ENCODE results near the gene CHML. TPM values are rescaled to one million over a fixed set of nuclear protein-coding genes. Genes with fewer than 3 reads are reported as not detected.

The CHML gene
- total and polyA plus RNA-seq, 2 of the 8 experiments (the other 6 are each of a cell fraction or from before 2014, with no cell fraction given), result 11.5 to 82.4 TPM

- TF ChIP-seq SP2 (IDR thresholded peaks at IDR 0.05; ENCODE audit: low read length), result no peak
- no peak for TF ChIP-seq RXRA (IDR thresholded peaks at IDR 0.05; ENCODE audit: insufficient read depth, low read depth, low read length)
- no peak for TF ChIP-seq CBX5 (IDR thresholded peaks at IDR 0.05; ENCODE audit: low read depth, low read length)
- no peak for TF ChIP-seq SP1 (IDR thresholded peaks at IDR 0.05; ENCODE audit: low read depth, low read length)
- no peak for TF ChIP-seq MAX (IDR thresholded peaks at IDR 0.05)
- TF ChIP-seq EP300 (IDR thresholded peaks at IDR 0.05; ENCODE audit: borderline replicate concordance in 1 of 2, low read depth in 2 of 2, low read length in 2 of 2), result no peak
- no peak for TF ChIP-seq TEAD4 (IDR thresholded peaks at IDR 0.05; ENCODE audit: low read depth, low read length)
- TF ChIP-seq, protein P1, sequence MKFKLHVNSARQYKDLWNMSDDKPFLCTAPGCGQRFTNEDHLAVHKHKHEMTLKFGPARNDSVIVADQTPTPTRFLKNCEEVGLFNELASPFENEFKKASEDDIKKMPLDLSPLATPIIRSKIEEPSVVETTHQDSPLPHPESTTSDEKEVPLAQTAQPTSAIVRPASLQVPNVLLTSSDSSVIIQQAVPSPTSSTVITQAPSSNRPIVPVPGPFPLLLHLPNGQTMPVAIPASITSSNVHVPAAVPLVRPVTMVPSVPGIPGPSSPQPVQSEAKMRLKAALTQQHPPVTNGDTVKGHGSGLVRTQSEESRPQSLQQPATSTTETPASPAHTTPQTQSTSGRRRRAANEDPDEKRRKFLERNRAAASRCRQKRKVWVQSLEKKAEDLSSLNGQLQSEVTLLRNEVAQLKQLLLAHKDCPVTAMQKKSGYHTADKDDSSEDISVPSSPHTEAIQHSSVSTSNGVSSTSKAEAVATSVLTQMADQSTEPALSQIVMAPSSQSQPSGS (IDR thresholded peaks at IDR 0.05; ENCODE audit: low read length), result no peak
- no peak for TF ChIP-seq ASH2L (IDR thresholded peaks at IDR 0.05; ENCODE audit: low read length)
- TF ChIP-seq SIX5 (IDR thresholded peaks at IDR 0.05; ENCODE audit: low read depth, low read length), result no peak
- H2BK12ac ChIP-seq (ENCODE audit: low read depth, low read length), result no peak overlapping the region
- no peak overlapping the region for H2BK120ac ChIP-seq (replicated peaks; ENCODE audit: low read depth, low read length)
- 76% methylated on average over 4 of the region's 4 CpGs; no CpG with 5 or more reads in 1 of the 2 experiments for WGBS, 2 experiments (ENCODE audit: extremely low coverage in 1 of 2, insufficient coverage in 1 of 2, insufficient read length in 1 of 2, insufficient replicate concordance in 2 of 2, low coverage in 1 of 2, low lambda C conversion rate in 2 of 2, missing lambda C conversion rate in 1 of 2)
- H3K14ac ChIP-seq (ENCODE audit: insufficient read length), result no peak overlapping the region
- H3K79me2 ChIP-seq (ENCODE audit: control insufficient read depth in 1 of 2, insufficient read depth in 2 of 2, low read length in 2 of 2), result no peaks in the 10 kb centered on the region
- H3K79me1 ChIP-seq (ENCODE audit: low read depth, low read length), result no peaks in the 10 kb centered on the region
- no peak overlapping the region for H3K23ac ChIP-seq (ENCODE audit: insufficient read length)
- ChIA-PET CTCF (ENCODE audit: partially characterized antibody) (no interaction called here), POLR2A (ENCODE audit: partially characterized antibody) (no interaction called here)
- H3K9ac ChIP-seq (replicated peaks in 1 of 4; ENCODE audit: extremely low read depth in 1 of 4, low read depth in 3 of 4, low read length in 3 of 4), result no peak overlapping the region
- no peak overlapping the region for H3K4me2 ChIP-seq (ENCODE audit: insufficient read depth in 1 of 2, low read depth in 2 of 2, low read length in 2 of 2)
- H3K18ac ChIP-seq (ENCODE audit: extremely low read depth, low read length), result no peak overlapping the region
- H4K8ac ChIP-seq (ENCODE audit: extremely low read depth, insufficient read depth, low read length), result no peak overlapping the region
- no peaks in the 10 kb centered on the region for H3K23me2 ChIP-seq (ENCODE audit: low read depth, low read length)
- no peak overlapping the region for H3K4ac ChIP-seq (replicated peaks; ENCODE audit: insufficient read length, low read depth, low read length)
- H4K5ac ChIP-seq (ENCODE audit: insufficient read length, low read depth, low read length), result no peak overlapping the region
- H3K9me3 ChIP-seq (ENCODE audit: insufficient read depth in 2 of 2, low read depth in 1 of 2, low read length in 1 of 2), result no peaks in the 10 kb centered on the region
- no peak overlapping the region for H2AFZ ChIP-seq (ENCODE audit: low read length)
- no peak overlapping the region for H4K91ac ChIP-seq (replicated peaks; ENCODE audit: insufficient read length, low read length)
- H3K4me3 ChIP-seq (ENCODE audit: extremely low read depth in 1 of 4, insufficient read depth in 2 of 4, low read depth in 3 of 4, low read length in 4 of 4), result no peak overlapping the region
- no peaks in the 10 kb centered on the region for H3K36me3 ChIP-seq (ENCODE audit: control insufficient read depth in 2 of 4, insufficient read depth in 4 of 4, low read length in 3 of 4)
- H4K20me1 ChIP-seq (replicated peaks in 1 of 2; ENCODE audit: control insufficient read depth in 1 of 2, insufficient read depth in 2 of 2, low read length in 2 of 2), result peaks cover 0 to 2% of the 10 kb centered on the region in 2 experiments
- H3K56ac ChIP-seq (replicated peaks; ENCODE audit: insufficient read length, low read depth, low read length), result no peak overlapping the region
- no peak overlapping the region for H2AK5ac ChIP-seq (ENCODE audit: low read depth, low read length)
- H2BK5ac ChIP-seq (ENCODE audit: low read depth, low read length), result no peak overlapping the region
- no peak for FAIRE-seq
- H2BK15ac ChIP-seq (ENCODE audit: low read length), result no peak overlapping the region
- no peak for DNase-seq (ENCODE audit: low read depth in 1 of 2, low spot score in 2 of 2)
- H3K4me1 ChIP-seq (replicated peaks in 1 of 4; ENCODE audit: control insufficient read depth in 3 of 4, insufficient read depth in 4 of 4, low read length in 3 of 4), result no peaks in the 10 kb centered on the region
- H3K27ac ChIP-seq (ENCODE audit: low read depth, low read length), result no peak overlapping the region
- H3K27me3 ChIP-seq (replicated peaks in 1 of 4; ENCODE audit: control insufficient read depth in 3 of 4, extremely low read depth in 1 of 4, insufficient read depth in 3 of 4, low read length in 3 of 4), result no peaks in the 10 kb centered on the region
- no peak overlapping the region for H2BK20ac ChIP-seq (ENCODE audit: low read length)
These were observed 35.8 kb upstream of the CHML start for GRCh38 chr1:241675983-241676382.

Data from H1 (cell line).